ENCODE results near the gene RAB11FIP5. TPM values are rescaled to one million over a fixed set of nuclear protein-coding genes. Genes with fewer than 3 reads are reported as not detected.
A peak's percentile ranks its signal among the peaks of the same experiment; 100 is the strongest.

RAB11FIP5 gene
- total RNA-seq, 6 donors from 2014 or later: 21.0 to 35.3 (median 29.9) TPM

DNA sequence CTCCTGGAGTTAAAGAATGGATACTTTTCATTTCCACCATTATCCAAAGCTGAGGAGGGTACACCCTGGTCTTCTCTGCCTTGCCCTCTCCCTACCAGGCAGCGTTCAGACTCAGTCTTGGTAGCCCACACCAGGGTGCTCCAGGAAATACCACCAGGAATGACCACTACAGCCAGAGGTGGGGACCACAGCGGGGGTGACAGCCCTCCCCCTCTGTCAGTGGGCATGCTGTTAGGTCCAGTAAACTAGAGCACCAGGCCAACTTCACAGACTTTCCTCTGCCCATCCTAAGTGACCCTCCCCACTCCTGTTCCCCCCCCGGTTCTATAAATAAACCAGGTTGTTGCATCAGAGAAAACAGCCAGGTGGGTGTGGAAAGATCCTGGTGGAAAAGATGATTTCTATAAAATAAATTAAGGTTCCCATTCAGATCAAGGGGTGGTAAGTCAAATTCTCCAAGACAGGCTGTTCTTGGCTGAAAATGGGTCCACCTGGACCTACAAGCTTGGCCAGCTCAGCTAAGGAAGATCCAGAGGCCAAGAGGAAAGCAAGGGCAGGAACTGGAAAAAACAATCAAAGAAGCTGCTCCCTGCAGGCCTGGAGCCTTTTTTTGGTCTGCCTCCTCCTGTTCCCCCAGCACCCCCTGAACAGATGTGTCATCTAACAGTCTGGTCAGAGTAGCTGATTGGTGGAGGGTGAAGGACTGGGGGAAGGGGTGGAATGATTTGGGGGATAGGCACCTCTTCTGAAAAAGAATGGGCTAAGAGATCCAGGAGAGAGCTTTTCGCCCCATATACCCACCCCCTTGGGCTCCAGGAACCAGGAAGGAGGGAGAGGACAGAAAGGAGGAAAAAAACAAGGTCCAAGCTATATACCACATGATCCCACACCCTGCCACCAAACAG, 2.3 kb downstream of the RAB11FIP5 start:
- H3K4me1 ChIP-seq: peaks cover 23 to 47% (median 33%) of the 10 kb centered on the region in 4 donors
- 81 to 91% methylated on average over 2 to 4 of the region's 4 CpGs for WGBS, 2 donors

DNA sequence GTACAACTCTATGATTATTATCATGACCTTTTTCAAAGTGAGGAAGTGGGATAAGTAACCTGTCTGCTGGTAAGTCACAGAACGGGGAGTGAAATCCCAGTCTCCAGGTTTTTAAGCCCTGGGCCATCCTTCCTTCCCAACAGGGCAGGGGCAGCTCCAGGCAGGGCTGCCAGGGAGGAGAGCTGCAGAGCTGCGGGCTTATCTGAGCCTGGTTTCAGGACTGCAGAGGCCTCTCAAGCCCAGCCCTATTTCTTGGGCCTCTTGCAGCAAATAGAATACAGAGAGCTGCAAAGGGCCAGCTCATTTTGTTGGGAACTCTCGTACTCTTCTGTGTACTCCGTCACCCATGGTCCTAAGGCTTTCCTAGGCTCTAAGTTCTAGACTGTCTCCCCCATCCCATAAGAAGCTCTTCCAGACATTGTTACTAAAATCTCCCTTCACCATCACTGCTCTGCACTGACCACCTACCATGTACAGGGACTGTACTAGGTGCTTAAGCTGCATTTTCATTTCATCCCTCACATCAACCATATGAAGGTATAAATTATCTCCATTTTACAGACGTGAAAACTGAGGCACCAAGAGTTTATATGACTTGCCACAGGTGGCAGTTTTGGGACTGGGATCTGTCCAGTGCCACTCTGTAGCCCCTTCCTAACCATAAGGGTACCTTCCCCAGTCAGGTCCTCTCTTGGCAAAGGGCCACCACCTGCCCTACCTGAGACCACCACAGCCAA, 3.1 kb downstream of the RAB11FIP5 start:
- no peaks in the 10 kb centered on the region for H3K9me3 ChIP-seq

More for the DNA sequence above, 2.3 kb downstream of the RAB11FIP5 start:
- H3K27me3 ChIP-seq: peaks cover 0 to 4% (median 0%) of the 10 kb centered on the region in 4 donors
- no peaks in the 10 kb centered on the region for H3K36me3 ChIP-seq
- DNase-seq: no peak
- no peak overlapping the region for H3K27ac ChIP-seq
- H3K9me3 ChIP-seq: no peaks in the 10 kb centered on the region
- H3K4me3 ChIP-seq: peak overlapping the region in 2 of 4 donors; percentile 69 to 72
- no peak for TF ChIP-seq EP300 (IDR thresholded peaks at IDR 0.05)
- ATAC-seq (ENCODE audit: low FRiP score in 2 of 2): no peak

DNA sequence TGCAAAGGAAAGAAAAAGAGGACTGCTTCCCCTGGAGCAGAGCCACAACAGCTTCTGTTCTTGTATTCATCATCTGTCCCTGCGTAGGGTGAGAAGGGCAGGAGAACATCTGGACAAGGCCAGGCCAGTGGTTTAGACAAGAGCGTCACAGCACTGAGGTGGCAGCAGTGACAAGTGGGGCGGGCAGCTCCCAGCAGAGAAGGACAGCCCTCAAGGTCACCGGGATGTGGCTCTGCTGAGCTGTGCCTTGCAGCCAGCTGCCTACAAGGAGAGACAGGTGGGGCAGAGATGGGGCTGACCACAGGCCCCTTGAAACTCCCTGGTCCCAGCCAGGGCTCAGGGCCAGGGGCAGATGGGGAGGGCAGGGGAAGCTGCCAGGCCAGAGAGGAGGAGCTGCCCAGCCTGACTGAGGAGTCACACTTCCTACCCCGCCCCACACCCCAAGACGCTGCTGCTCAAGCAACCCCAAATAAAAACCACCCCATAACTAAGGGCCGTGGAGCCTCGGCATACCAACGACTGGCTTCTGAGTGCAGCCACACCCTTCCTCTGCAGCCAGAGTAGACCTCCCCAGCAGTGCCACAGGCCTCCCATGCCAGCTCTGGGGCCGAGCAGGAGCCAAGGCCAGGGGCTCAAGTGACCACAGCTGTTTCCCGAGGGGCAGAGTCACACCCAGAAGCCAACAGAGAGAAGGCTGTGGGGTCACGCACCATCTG, 5.4 kb downstream of the RAB11FIP5 start:
- WGBS, 2 donors: 50 to 51% methylated on average over 7 to 11 of the region's 12 CpGs
- H3K4me1 ChIP-seq: peaks cover 29 to 45% (median 32%) of the 10 kb centered on the region in 4 donors

More for the DNA sequence above, 3.1 kb downstream of the RAB11FIP5 start:
- no peak overlapping the region for H3K4me3 ChIP-seq
- H3K27me3 ChIP-seq: peaks cover 0 to 4% (median 0%) of the 10 kb centered on the region in 4 donors
- no peaks in the 10 kb centered on the region for H3K36me3 ChIP-seq
- TF ChIP-seq POLR2AphosphoS5 (IDR thresholded peaks at IDR 0.05) (no peak), POLR2A (IDR thresholded peaks at IDR 0.05) (no peak), EP300 (IDR thresholded peaks at IDR 0.05) (no peak)
- TF ChIP-seq, protein P1, sequence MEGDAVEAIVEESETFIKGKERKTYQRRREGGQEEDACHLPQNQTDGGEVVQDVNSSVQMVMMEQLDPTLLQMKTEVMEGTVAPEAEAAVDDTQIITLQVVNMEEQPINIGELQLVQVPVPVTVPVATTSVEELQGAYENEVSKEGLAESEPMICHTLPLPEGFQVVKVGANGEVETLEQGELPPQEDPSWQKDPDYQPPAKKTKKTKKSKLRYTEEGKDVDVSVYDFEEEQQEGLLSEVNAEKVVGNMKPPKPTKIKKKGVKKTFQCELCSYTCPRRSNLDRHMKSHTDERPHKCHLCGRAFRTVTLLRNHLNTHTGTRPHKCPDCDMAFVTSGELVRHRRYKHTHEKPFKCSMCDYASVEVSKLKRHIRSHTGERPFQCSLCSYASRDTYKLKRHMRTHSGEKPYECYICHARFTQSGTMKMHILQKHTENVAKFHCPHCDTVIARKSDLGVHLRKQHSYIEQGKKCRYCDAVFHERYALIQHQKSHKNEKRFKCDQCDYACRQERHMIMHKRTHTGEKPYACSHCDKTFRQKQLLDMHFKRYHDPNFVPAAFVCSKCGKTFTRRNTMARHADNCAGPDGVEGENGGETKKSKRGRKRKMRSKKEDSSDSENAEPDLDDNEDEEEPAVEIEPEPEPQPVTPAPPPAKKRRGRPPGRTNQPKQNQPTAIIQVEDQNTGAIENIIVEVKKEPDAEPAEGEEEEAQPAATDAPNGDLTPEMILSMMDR (IDR thresholded peaks at IDR 0.05): no peak
- no peak overlapping the region for H3K27ac ChIP-seq
- H3K4me1 ChIP-seq: peaks cover 23 to 47% (median 33%) of the 10 kb centered on the region in 4 donors
- WGBS, 2 donors: 89 to 96% methylated on average over 5 of the region's 5 CpGs
- no peak for ATAC-seq (ENCODE audit: low FRiP score in 2 of 2)
- no peak for DNase-seq

DNA sequence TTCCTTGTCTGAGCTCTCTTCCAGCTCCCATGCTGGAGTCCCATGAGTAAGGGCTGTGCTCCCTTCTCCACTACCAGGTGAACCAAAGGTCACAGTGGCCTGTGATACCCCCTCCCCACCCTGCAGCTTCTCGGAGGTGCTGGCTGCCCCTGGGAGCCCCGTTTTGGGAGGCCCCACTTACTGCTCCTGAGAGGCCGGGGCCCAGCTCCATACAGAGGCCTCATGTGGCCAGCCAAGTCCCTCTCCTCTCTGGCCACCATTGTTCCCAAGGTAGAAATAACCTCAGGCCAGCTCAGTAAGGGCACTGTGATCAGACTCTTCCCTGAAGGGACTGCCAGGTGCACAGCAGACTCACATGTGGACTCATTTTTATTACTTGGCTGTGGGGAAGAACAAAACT, 6.0 kb downstream of the RAB11FIP5 start:
- no peaks in the 10 kb centered on the region for H3K36me3 ChIP-seq
- DNase-seq (no peak), ATAC-seq (ENCODE audit: low FRiP score in 2 of 2) (no peak)
- 85 to 87% methylated on average over 3 of the region's 3 CpGs for WGBS, 2 donors
- no peak overlapping the region for H3K27ac ChIP-seq
- H3K9me3 ChIP-seq: no peaks in the 10 kb centered on the region
- TF ChIP-seq, protein P1 (IDR thresholded peaks at IDR 0.05): no peak
- TF ChIP-seq POLR2AphosphoS5 (IDR thresholded peaks at IDR 0.05) (no peak), POLR2A (IDR thresholded peaks at IDR 0.05) (no peak), EP300 (IDR thresholded peaks at IDR 0.05) (no peak)
- H3K4me1 ChIP-seq: peaks cover 27 to 39% (median 29%) of the 10 kb centered on the region in 4 donors
- no peak overlapping the region for H3K4me3 ChIP-seq
- H3K27me3 ChIP-seq: no peaks in the 10 kb centered on the region

More for the DNA sequence above, 5.4 kb downstream of the RAB11FIP5 start:
- H3K27me3 ChIP-seq: peaks cover 0 to 4% (median 0%) of the 10 kb centered on the region in 4 donors
- H3K27ac ChIP-seq: peak overlapping the region in 1 of 4 donors; percentile 44
- H3K36me3 ChIP-seq: no peaks in the 10 kb centered on the region
- ATAC-seq (ENCODE audit: low FRiP score in 2 of 2) (peak; percentile 23 to 44), DNase-seq (no peak)
- no peaks in the 10 kb centered on the region for H3K9me3 ChIP-seq
- TF ChIP-seq EP300 (IDR thresholded peaks at IDR 0.05) (no peak), POLR2AphosphoS5 (IDR thresholded peaks at IDR 0.05) (peak in 1 of 2 donors; percentile 21), POLR2A (IDR thresholded peaks at IDR 0.05) (no peak)
- TF ChIP-seq, protein P1 (IDR thresholded peaks at IDR 0.05): no peak
- no peak overlapping the region for H3K4me3 ChIP-seq
